MM.1S (cell line): Measurements from ENCODE around the gene SF3B2.
A peak's percentile ranks its signal among the peaks of the same experiment; 100 is the strongest.
"Not testable (repeated sequence)": the region's sequence is repeated elsewhere in the genome, so short reads cannot be mapped to it uniquely, and the experiment has no call there.

Experiments used
- DNase-seq: peaks from one replicate; pipeline ENCODE4 v3.0.0-alpha.2; 2015
- H2AFZ ChIP-seq: fragments of 300-600 bp; sonication (generic); 2 replicates; pipeline ENCODE4 v1.6.0; 2016; ENCODE audit warnings: antibody characterized with exemption, low read length
- H3F3A ChIP-seq: fragments of 300-600 bp; sonication (generic); 2 replicates; pipeline ENCODE4 v1.6.1; 2016; ENCODE audit warnings: mild to moderate bottlenecking, antibody characterized with exemption, low read length, moderate library complexity, mixed read lengths; ENCODE audit not compliant: insufficient read depth
- H3K27ac ChIP-seq: fragments of 300-600 bp; sonication (generic); 2 replicates; pipeline ENCODE4 v1.5.1; 2016; ENCODE audit warnings: mild to moderate bottlenecking, low read length
- H3K27me3 ChIP-seq: fragments of 300-600 bp; sonication (generic); replicated peaks from 2 replicates; pipeline ENCODE4 v1.6.0; 2016; ENCODE audit warnings: low read length; ENCODE audit not compliant: insufficient read depth
- H3K36me3 ChIP-seq: fragments of 300-600 bp; sonication (generic); replicated peaks from 2 replicates; pipeline ENCODE4 v1.6.1; 2016; ENCODE audit warnings: mild to moderate bottlenecking, low read length, mixed read lengths; ENCODE audit not compliant: insufficient read depth
- H3K4me1 ChIP-seq: fragments of 300-600 bp; sonication (generic); 2 replicates; pipeline ENCODE4 v1.6.1; 2016; ENCODE audit warnings: low read length, mixed read lengths
- H3K4me2 ChIP-seq: fragments of 300-600 bp; sonication (generic); 2 replicates; pipeline ENCODE4 v1.6.0; 2016; ENCODE audit warnings: low read depth, low read length
- H3K4me3 ChIP-seq: fragments of 300-600 bp; sonication (generic); 2 replicates; pipeline ENCODE4 v1.5.1; 2016; ENCODE audit warnings: low read length, mixed read lengths
- H3K79me2 ChIP-seq: fragments of 300-600 bp; sonication (generic); 2 replicates; pipeline ENCODE4 v1.6.1; 2016; ENCODE audit warnings: mixed run types, low read length, mixed read lengths
- H3K9ac ChIP-seq: fragments of 300-600 bp; sonication (generic); 2 replicates; pipeline ENCODE4 v1.6.1; 2016; ENCODE audit warnings: low read length, mixed read lengths
- H3K9me2 ChIP-seq: fragments of 300-600 bp; sonication (generic); replicated peaks from 2 replicates; pipeline ENCODE4 v1.6.1; 2016; ENCODE audit warnings: mild to moderate bottlenecking, low read length, mixed read lengths; ENCODE audit not compliant: insufficient read depth
- H3K9me3 ChIP-seq: fragments of 300-600 bp; sonication (generic); replicated peaks from 2 replicates; pipeline ENCODE4 v1.6.1; 2016; ENCODE audit warnings: mild to moderate bottlenecking, low read length, mixed read lengths; ENCODE audit not compliant: insufficient read depth
- H4K20me1 ChIP-seq: fragments of 300-600 bp; sonication (generic); 2 replicates; pipeline ENCODE4 v1.6.1; 2016; ENCODE audit warnings: mild to moderate bottlenecking, low read length, moderate library complexity, mixed read lengths; ENCODE audit not compliant: insufficient read depth
- CTCF ChIP-seq: fragments of 300-600 bp; sonication (generic); IDR thresholded peaks from 2 replicates; pipeline ENCODE4 v1.5.1; 2016; ENCODE audit warnings: antibody characterized with exemption, low read length, mixed read lengths
- EZH2 ChIP-seq: fragments of 300-600 bp; sonication (generic); optimal IDR thresholded peaks from 2 replicates; pipeline ENCODE3; 2017; ENCODE audit warnings: low read depth, mild to moderate bottlenecking, antibody characterized with exemption, low read length, mixed read lengths
- EZH2phosphoT487 ChIP-seq: fragments of 300-600 bp; sonication (generic); IDR thresholded peaks from 2 replicates; pipeline ENCODE4 v1.6.1; 2018; ENCODE audit warnings: antibody characterized with exemption, low read length

SF3B2 gene

GRCh38 chr11:66007201-66007634 is 44.9 kb upstream of the SF3B2 start:
- peaks cover 22% of the 10 kb centered on the region for H3F3A ChIP-seq
- no peak for TF ChIP-seq EZH2
- TF ChIP-seq EZH2phosphoT487: no peak
- no peak for TF ChIP-seq CTCF

GRCh38 chr11:66008095-66008467 is 44.1 kb upstream of the SF3B2 start:
- no peak overlapping the region for H3K9ac ChIP-seq
- no peak overlapping the region for H2AFZ ChIP-seq
- no peak overlapping the region for H3K4me2 ChIP-seq
- H3K27ac ChIP-seq: no peak overlapping the region
- no peaks in the 10 kb centered on the region for H3K9me3 ChIP-seq
- peaks cover 40% of the 10 kb centered on the region for H3K4me1 ChIP-seq
- H3K9me2 ChIP-seq: no peaks in the 10 kb centered on the region
- peaks cover 21% of the 10 kb centered on the region for H3F3A ChIP-seq
- no peaks in the 10 kb centered on the region; the same call in 1 of the 2 replicates for H3K36me3 ChIP-seq
- H3K27me3 ChIP-seq: no peaks in the 10 kb centered on the region
- no peaks in the 10 kb centered on the region for H4K20me1 ChIP-seq
- no peak for DNase-seq
- TF ChIP-seq CTCF (no peak), EZH2 (no peak), EZH2phosphoT487 (no peak)
- peaks cover 17% of the 10 kb centered on the region for H3K79me2 ChIP-seq
- no peak overlapping the region for H3K4me3 ChIP-seq

More at GRCh38 chr11:66007201-66007634, 44.9 kb upstream of the SF3B2 start:
- Histone ChIP-seq H4K20me1 (no peaks in the 10 kb centered on the region), H3K27ac (peak overlapping the region; percentile 64; the same call in 1 of the 2 replicates), H3K4me3 (no peak overlapping the region), H2AFZ (no peak overlapping the region), H3K79me2 (peaks cover 21% of the 10 kb centered on the region), H3K4me2 (no peak overlapping the region), H3K27me3 (no peaks in the 10 kb centered on the region), H3K9me3 (no peaks in the 10 kb centered on the region), H3K36me3 (no peaks in the 10 kb centered on the region; the same call in 1 of the 2 replicates), H3K9ac (no peak overlapping the region), H3K4me1 (peaks cover 40% of the 10 kb centered on the region), H3K9me2 (no peaks in the 10 kb centered on the region)
- DNase-seq: no peak

- H3K4me3 ChIP-seq: no peak overlapping the region
- peaks cover 12% of the 10 kb centered on the region for H3K79me2 ChIP-seq
- no peaks in the 10 kb centered on the region for H3K27me3 ChIP-seq
- TF ChIP-seq CTCF (no peak), EZH2phosphoT487 (no peak), EZH2 (no peak)
- DNase-seq: no peak
- H3K36me3 ChIP-seq: no peaks in the 10 kb centered on the region; the same call in 1 of the 2 replicates
- peaks cover 21% of the 10 kb centered on the region for H3F3A ChIP-seq
- no peaks in the 10 kb centered on the region for H3K9me2 ChIP-seq
- no peak overlapping the region for H3K9ac ChIP-seq
- peaks cover 35% of the 10 kb centered on the region for H3K4me1 ChIP-seq
- no peaks in the 10 kb centered on the region for H4K20me1 ChIP-seq
- no peak overlapping the region for H2AFZ ChIP-seq
- no peak overlapping the region for H3K4me2 ChIP-seq
- H3K27ac ChIP-seq: no peak overlapping the region
- no peaks in the 10 kb centered on the region for H3K9me3 ChIP-seq
Measured at GRCh38 chr11:66008468-66009101, 43.6 kb upstream of the SF3B2 start.

GRCh38 chr11:66010036-66010435 is 42.1 kb upstream of the SF3B2 start:
- not testable (repeated sequence) for H3K4me3 ChIP-seq, H3K4me2 ChIP-seq, H3K9ac ChIP-seq, H4K20me1 ChIP-seq, H2AFZ ChIP-seq, H3K9me2 ChIP-seq, H3K79me2 ChIP-seq, H3K36me3 ChIP-seq, H3K27ac ChIP-seq, H3K27me3 ChIP-seq, H3K9me3 ChIP-seq, DNase-seq
- Histone ChIP-seq H3F3A (peaks cover 10% of the 10 kb centered on the region), H3K4me1 (peaks cover 22% of the 10 kb centered on the region)
